ENCODE measurements around the gene ZG16B.

The ZG16B gene

DNA sequence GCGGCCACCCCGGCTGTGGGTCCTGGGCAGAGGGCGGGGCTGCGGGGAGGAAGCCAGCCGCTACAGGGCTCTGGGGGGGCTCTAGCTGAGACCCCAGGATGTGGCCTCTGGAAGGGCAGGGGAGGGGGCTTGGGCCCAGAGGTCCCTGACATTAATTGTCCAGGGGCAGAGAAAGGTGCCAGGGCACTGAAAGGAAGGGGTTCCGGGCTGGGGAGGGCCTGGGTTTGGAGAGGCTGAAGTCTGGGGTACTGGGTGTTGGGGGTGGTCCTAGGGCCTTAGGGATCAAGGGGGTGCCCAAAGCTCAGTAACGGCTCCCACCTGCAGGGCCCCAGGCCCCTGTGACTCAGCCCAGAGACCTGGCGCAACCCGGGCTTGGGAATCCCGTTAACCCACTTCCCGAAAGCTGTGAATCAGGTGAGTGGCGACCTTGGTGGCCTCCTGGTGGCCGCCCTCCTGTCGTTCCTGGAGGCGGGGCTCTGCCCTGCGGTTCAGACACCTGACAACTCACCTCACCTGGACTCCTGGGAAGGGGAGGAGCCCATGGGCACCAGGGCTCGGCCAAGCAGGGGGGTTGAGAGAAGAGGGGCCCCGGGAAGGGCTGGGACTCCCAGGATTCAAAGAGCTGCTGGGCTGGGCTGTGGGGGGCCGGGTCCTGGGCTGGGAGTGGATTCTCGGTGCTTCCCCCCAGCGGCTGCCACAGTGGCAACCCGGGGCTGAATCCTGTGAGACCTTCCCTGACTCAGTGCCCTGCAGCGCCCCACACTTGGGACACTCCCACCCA lies 28.3 kb downstream of the ZG16B start:
- no peaks in the 10 kb centered on the region for H4K20me1 ChIP-seq (ENCODE audit: insufficient read depth, low read length)
- no peak for TF ChIP-seq EZH2phosphoT487 (IDR thresholded peaks at IDR 0.05; ENCODE audit: low read depth)
- TF ChIP-seq, protein P1, sequence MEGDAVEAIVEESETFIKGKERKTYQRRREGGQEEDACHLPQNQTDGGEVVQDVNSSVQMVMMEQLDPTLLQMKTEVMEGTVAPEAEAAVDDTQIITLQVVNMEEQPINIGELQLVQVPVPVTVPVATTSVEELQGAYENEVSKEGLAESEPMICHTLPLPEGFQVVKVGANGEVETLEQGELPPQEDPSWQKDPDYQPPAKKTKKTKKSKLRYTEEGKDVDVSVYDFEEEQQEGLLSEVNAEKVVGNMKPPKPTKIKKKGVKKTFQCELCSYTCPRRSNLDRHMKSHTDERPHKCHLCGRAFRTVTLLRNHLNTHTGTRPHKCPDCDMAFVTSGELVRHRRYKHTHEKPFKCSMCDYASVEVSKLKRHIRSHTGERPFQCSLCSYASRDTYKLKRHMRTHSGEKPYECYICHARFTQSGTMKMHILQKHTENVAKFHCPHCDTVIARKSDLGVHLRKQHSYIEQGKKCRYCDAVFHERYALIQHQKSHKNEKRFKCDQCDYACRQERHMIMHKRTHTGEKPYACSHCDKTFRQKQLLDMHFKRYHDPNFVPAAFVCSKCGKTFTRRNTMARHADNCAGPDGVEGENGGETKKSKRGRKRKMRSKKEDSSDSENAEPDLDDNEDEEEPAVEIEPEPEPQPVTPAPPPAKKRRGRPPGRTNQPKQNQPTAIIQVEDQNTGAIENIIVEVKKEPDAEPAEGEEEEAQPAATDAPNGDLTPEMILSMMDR (IDR thresholded peaks at IDR 0.05; ENCODE audit: low read depth, low read length), result no peak
- H3K27ac ChIP-seq (ENCODE audit: low read length), result no peak overlapping the region
- H3K4me2 ChIP-seq (ENCODE audit: low read length), result no peak overlapping the region
- no peak overlapping the region for H3K4me3 ChIP-seq (ENCODE audit: low read length)
- H3K36me3 ChIP-seq (replicated peaks; ENCODE audit: low read depth, low read length), result no peaks in the 10 kb centered on the region
- H2AFZ ChIP-seq (ENCODE audit: low read depth, low read length), result no peak overlapping the region
- peaks cover 6% of the 10 kb centered on the region; the same call in 1 of the 2 replicates for H3K9me3 ChIP-seq (ENCODE audit: insufficient read depth, low read length)
- no peak overlapping the region for H3K9ac ChIP-seq (ENCODE audit: low read length)
- H3K27me3 ChIP-seq (ENCODE audit: low read depth, low read length), result no peaks in the 10 kb centered on the region
- no peaks in the 10 kb centered on the region for H3K79me2 ChIP-seq (ENCODE audit: low read length)
- H3K4me1 ChIP-seq (ENCODE audit: low read length), result no peaks in the 10 kb centered on the region

DNA sequence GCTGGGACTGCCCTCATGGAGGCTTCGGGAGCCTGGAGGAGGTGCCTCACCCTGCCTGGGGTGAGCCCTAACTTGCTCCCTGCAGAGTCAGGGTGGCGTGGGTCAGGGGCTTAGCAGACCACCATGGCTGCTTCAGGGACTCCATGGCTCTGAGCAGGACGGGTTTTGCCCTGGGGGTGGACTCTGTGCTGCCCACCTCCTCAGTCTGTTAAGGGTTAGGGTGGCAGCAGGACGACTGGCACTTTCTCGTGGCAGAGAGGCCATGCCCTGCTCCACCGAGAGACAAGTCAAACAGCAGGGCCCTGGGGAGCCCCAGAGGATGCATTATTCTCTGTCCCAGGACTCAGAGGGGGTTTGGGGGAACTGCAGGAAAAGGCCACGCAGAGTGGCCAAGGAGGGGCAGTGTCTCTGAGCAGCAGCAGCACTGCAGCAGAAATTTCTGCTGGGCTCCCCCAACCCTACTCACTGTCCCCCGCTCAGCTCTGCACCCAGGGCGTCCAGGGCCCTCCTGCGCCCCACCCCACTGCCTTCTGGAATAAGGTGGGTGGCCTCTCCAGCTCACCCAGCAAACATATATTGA lies 29.7 kb downstream of the ZG16B start:
- TF ChIP-seq, protein P1 (IDR thresholded peaks at IDR 0.05; ENCODE audit: low read depth, low read length), result no peak
- no peak for TF ChIP-seq EZH2phosphoT487 (IDR thresholded peaks at IDR 0.05; ENCODE audit: low read depth)
- no peaks in the 10 kb centered on the region for H3K36me3 ChIP-seq (replicated peaks; ENCODE audit: low read depth, low read length)
- H3K4me1 ChIP-seq (ENCODE audit: low read length), result no peaks in the 10 kb centered on the region
- no peak overlapping the region for H3K9ac ChIP-seq (ENCODE audit: low read length)
- H3K9me3 ChIP-seq (ENCODE audit: insufficient read depth, low read length), result no peaks in the 10 kb centered on the region
- H4K20me1 ChIP-seq (ENCODE audit: insufficient read depth, low read length), result no peaks in the 10 kb centered on the region
- H3K27ac ChIP-seq (ENCODE audit: low read length), result no peak overlapping the region
- no peak overlapping the region for H2AFZ ChIP-seq (ENCODE audit: low read depth, low read length)
- H3K4me2 ChIP-seq (ENCODE audit: low read length), result no peak overlapping the region
- no peaks in the 10 kb centered on the region for H3K27me3 ChIP-seq (ENCODE audit: low read depth, low read length)
- no peaks in the 10 kb centered on the region for H3K79me2 ChIP-seq (ENCODE audit: low read length)
- no peak overlapping the region for H3K4me3 ChIP-seq (ENCODE audit: low read length)

DNA sequence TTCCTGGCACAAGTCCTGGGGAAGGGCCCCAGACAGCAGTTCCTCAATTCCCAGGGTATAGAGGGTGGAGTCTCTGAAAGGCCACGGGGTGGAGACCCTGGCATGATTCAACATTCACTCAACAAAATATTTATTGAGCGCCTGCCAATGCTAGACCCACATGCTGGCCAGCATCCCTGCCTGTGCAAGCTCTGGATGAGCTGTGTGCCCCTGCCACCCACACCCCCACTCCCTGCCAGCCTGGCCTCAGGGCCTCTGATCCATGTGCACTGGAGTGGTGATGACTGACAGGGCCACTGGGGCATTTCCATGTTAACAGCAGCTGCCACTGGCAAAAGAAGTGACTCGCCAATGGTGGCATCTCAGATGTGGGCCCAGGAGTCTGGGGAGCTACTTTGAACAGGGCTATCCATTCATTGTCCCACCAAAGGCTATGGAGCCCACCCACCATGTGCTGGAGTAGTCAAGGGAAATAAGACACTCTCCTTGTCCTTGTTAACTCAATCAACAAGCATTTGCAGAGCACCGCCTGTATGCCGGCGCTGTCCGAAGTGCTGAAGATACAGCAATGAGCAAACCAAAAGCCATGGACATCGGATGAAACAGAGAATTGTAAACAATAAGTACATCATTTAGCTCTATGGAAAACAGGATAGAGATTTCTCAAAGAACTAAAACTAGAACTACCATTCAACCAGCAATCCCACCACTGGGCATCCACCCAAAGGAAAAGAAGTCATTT lies 30.9 kb downstream of the ZG16B start:
- Histone ChIP-seq H3K4me2 (ENCODE audit: low read length) (no peak overlapping the region), H3K4me3 (ENCODE audit: low read length) (no peak overlapping the region), H3K27ac (ENCODE audit: low read length) (no peak overlapping the region), H3K9me3 (ENCODE audit: insufficient read depth, low read length) (no peaks in the 10 kb centered on the region), H3K27me3 (ENCODE audit: low read depth, low read length) (no peaks in the 10 kb centered on the region), H3K36me3 (replicated peaks; ENCODE audit: low read depth, low read length) (no peaks in the 10 kb centered on the region), H3K9ac (ENCODE audit: low read length) (no peak overlapping the region), H3K4me1 (ENCODE audit: low read length) (no peaks in the 10 kb centered on the region), H2AFZ (ENCODE audit: low read depth, low read length) (no peak overlapping the region), H4K20me1 (ENCODE audit: insufficient read depth, low read length) (no peaks in the 10 kb centered on the region), H3K79me2 (ENCODE audit: low read length) (no peaks in the 10 kb centered on the region)
- TF ChIP-seq EZH2phosphoT487 (IDR thresholded peaks at IDR 0.05; ENCODE audit: low read depth), result no peak
- TF ChIP-seq, protein P1 (IDR thresholded peaks at IDR 0.05; ENCODE audit: low read depth, low read length), result no peak

DNA sequence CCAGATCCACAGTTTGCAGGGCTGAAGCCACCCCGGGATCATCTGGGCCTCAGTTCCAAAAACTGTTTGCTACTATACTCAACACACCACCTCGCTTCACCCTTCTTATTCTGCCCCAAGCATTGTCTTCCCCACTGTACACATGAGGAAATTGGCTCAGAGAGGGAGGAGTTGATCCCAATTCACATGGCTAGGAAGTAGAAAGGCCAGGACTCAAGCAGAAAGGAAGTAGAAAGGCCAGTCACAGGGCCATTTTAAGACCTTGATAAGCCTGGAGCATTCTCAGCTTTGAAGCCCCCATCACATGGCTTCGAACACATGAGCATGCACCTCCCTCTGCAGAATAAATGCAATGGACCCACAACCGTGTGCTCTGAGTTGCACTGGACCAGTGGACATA lies 35.5 kb downstream of the ZG16B start:
- no peak overlapping the region for H3K9ac ChIP-seq (ENCODE audit: low read length)
- no peaks in the 10 kb centered on the region for H3K4me1 ChIP-seq (ENCODE audit: low read length)
- no peak overlapping the region for H3K4me2 ChIP-seq (ENCODE audit: low read length)
- H2AFZ ChIP-seq (ENCODE audit: low read depth, low read length), result no peak overlapping the region
- H3K79me2 ChIP-seq (ENCODE audit: low read length), result no peaks in the 10 kb centered on the region
- no peaks in the 10 kb centered on the region for H3K9me3 ChIP-seq (ENCODE audit: insufficient read depth, low read length)
- no peak overlapping the region for H3K27ac ChIP-seq (ENCODE audit: low read length)
- H3K36me3 ChIP-seq (replicated peaks; ENCODE audit: low read depth, low read length), result no peaks in the 10 kb centered on the region
- no peaks in the 10 kb centered on the region for H4K20me1 ChIP-seq (ENCODE audit: insufficient read depth, low read length)
- H3K4me3 ChIP-seq (ENCODE audit: low read length), result no peak overlapping the region
- TF ChIP-seq, protein P1 (IDR thresholded peaks at IDR 0.05; ENCODE audit: low read depth, low read length), result no peak
- no peak for TF ChIP-seq EZH2phosphoT487 (IDR thresholded peaks at IDR 0.05; ENCODE audit: low read depth)
- H3K27me3 ChIP-seq (ENCODE audit: low read depth, low read length), result no peaks in the 10 kb centered on the region
